Caki2 (cell line): ENCODE measurements around the gene RGS14. TPM values are rescaled to one million over a fixed set of nuclear protein-coding genes. Genes with fewer than 3 reads are reported as not detected.
"Not testable (repeated sequence)": the region's sequence is repeated elsewhere in the genome, so short reads cannot be mapped to it uniquely, and the experiment has no call there.

Source experiments
- DNase-seq: peaks from one replicate; pipeline ENCODE4 v3.0.0-alpha.2; 2015; ENCODE audit warnings: low read depth
- in situ Hi-C: cut with HindIII; loops from 2 replicates; pipeline ENCODE4 v1.10.0; 2016; ENCODE audit warnings: low sequenced_read_pairs, low pct_unique_long_range_greater_than_20kb, mixed read lengths
- total RNA-seq: library from RNA; depleted of rRNA; stranded (reverse); fragments of >200 nt; shearing (Covaris generic); gene quantifications from 2 replicates; pipeline ENCODE4 v1.2.3, GENCODE V29; 2014; ENCODE audit warnings: low replicate concordance

RGS14 gene
- total RNA-seq, 1 experiment from 2014 or later: 97.6 TPM

DNA sequence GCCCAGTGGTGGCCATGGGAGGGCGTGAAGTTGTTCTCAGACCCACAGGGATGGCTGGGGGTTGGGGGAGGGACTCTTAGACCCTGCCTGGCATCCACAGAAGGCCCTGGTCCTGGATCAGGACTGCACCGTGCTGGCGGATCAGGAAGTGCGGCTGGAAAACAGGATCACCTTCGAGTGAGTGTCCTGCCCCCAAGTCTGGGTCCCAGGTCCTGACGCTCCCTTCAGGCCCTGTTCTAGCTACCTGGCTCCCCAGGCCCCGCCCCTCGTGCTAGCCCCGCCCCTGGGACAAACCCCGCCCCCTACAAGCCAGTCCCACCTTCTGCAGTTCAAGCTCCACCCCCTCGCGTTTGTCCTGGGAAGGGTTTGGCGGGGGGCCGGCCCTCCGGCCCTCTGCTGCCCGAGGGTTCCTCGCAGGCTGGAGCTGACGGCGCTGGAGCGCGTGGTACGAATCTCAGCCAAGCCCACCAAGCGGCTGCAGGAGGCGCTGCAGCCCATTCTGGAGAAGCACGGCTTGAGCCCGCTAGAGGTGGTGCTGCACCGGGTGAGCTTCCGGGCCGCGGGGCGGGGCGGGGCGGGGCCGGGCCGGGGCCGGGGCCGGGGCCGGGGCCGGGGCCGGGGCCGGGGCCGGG, 12.9 kb downstream of the RGS14 start:
- peak; percentile 96 for DNase-seq
- in situ Hi-C loops: no loop called here

DNA sequence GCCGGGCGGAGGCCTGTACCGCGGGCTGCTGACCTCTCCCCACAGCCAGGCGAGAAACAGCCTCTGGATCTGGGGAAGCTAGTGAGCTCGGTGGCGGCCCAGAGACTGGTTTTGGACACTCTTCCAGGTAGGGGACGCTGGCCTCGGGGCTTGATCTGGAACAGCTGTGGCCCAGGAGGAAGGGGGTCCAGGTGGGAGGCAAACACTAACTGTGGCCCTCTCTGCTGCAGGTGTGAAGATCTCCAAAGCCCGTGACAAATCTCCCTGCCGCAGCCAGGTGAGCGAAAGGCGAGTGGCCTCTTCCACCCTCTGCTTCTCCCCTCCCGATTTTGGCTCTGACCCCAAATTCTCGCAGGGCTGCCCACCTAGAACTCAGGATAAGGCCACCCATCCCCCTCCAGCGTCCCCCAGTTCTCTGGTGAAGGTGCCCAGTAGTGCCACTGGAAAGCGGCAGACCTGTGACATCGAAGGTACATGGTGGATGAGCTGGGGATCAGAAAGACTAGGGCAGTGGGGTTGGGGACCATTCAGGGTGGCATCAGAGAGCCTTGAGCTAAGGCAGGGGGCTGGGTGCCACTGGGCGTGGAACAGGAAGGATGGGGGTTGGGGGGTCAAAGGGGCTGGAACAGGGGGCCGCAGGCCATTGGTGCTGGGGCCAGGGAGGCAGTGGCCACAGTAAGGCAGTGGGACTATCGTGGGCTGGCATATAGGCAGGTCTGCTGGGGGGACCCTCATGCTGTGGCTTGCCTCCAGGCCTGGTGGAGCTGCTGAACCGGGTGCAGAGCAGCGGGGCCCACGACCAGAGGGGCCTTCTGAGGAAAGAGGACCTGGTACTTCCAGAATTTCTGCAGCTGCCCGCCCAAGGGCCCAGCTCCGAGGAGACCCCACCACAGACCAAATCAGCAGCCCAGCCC, 13.7 kb downstream of the RGS14 start:
- in situ Hi-C loops: no loop called here

GRCh38 chr5:177372034-177372896, 14.5 kb downstream of the RGS14 start:
- no peak for DNase-seq
- in situ Hi-C loops: no loop called here

More for the DNA sequence above, 13.7 kb downstream of the RGS14 start:
- no peak for DNase-seq

- in situ Hi-C loops: no loop called here
- DNase-seq: no peak
Measured at GRCh38 chr5:177372910-177373309, 15.2 kb downstream of the RGS14 start.

DNA sequence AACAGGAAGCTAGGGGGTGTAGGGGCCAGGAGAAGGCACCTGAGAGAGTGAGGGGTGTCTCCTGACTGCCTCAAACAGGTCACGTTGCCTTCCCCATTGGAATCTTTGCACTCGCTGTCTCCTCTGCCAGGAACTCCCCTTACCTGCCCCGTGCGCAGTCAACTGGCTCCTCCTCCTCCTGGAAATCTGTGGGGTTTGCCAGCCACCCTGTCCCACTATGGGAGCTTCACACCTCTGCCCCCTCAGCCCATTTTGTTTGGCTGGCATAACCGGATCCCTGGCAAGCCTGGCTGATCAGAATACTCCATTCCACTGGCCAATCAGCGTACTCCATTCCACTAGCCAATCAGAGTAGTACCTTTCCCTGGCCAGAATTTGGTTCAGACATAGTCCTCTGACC, 16.1 kb downstream of the RGS14 start:
- in situ Hi-C loops: no loop called here
- no peak for DNase-seq

- in situ Hi-C loops: no loop called here
- no peak for DNase-seq
Measured at GRCh38 chr5:177374211-177374610, 16.5 kb downstream of the RGS14 start.

GRCh38 chr5:177375516-177375915, 17.8 kb downstream of the RGS14 start:
- DNase-seq, in situ Hi-C loops: not testable (repeated sequence)

DNA sequence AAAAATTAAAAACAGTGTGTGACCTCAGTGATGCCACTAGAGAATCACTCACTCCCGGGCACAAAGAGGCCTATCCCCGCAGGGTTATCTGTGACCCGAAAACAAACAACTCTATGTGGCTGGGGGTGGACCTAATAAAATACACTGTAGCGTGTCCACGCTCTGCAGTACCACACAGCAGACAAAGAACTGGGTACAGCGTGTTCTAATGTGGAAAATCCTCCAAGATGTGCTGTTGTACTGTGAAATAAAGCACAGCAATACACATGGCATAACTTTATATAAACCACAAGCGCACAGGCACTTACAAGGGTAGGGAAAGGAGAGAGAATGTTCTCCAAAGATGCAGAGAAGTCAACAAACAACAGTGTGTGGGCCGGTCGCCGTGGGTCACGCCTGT, 18.4 kb downstream of the RGS14 start:
- in situ Hi-C loops: no loop called here

GRCh38 chr5:177377851-177378776, 20.4 kb downstream of the RGS14 start:
- DNase-seq: no peak
- in situ Hi-C loops: no loop called here

More for the DNA sequence above, 18.4 kb downstream of the RGS14 start:
- no peak for DNase-seq

DNA sequence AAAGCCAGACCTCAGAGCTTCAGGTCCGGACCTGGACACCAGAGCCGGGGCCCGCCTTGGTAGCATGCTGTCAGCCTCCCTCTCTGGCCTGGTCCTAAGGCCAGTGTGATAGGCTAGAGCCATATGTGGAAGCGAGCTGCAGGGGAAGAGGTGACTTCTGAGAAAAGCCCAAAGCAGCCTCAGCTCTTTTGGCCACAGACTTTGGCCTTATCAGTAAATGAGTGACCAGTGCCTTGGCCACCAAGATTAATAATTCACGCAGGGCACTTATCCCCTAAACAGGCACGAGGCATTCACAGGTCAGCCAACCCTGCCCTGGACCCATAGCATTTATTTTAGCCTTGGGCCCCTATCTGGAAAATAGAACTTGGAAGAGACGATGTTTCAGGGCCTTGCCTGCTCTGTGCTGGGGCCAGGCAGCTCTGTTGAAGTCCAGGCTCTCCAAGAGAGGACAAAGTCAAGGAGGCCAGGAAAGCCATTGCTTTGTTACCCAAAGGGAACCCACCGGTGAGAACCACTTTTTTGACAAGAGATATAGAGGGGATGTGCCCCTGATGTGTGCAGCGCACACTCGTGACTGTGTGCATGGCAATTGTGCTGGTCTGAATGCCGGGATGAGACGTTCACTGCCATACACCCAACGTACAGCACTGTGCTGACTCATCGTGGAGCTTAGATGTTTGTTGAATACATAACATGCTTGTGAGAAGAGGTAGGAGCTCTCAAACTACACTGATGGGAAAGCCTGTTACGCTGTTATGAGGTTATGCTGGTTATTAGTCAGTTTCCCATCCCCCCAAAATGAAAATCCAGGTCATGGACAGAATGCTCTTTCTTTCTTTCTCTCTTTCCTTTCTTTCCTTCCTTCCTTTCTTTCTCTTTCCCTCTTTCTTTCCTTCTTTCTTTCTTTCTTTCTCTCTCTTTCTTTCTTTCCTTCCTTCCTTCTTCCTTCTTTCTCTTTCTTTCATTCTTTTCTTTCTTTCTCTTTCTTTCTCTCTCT, 21.5 kb downstream of the RGS14 start:
- in situ Hi-C loops: no loop called here

GRCh38 chr5:177380805-177381126, 23.0 kb downstream of the RGS14 start:
- in situ Hi-C loops: no loop called here
- DNase-seq: no peak

More for the DNA sequence above, 21.5 kb downstream of the RGS14 start:
- peak; percentile 93 for DNase-seq

GRCh38 chr5:177382423-177383029, 24.8 kb downstream of the RGS14 start:
- in situ Hi-C loops: no loop called here
- no peak for DNase-seq

- in situ Hi-C loops: no loop called here
- DNase-seq: no peak
Measured at GRCh38 chr5:177383181-177383580, 25.5 kb downstream of the RGS14 start.

DNA sequence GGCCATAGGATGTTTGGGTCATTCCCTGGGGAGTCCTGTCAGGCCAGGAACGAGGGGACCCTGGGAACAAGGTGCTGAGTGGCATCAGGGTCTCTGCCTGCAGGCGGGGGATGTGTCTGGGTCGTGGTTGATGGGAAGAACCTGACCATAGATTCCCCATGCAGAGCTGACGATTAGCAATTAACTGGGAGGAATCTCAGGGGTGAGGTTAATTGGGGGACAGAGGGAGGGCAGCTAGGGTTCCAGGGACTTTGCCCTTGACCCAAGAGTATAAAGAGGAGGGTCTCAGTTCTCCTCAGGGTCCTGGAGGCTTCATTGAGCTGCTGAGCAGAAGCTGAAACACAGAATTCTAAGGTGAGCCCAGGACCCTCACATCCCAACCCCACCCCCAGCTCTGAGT, 26.4 kb downstream of the RGS14 start, which contains the start of gene SLC34A1:
Gene SLC34A1, plus strand, starts transcription at position 301 of the 400 bp plus-strand sequence. CDS start 1,308 bp downstream, outside the sequence.
- in situ Hi-C loops: no loop called here
- DNase-seq: no peak

DNA sequence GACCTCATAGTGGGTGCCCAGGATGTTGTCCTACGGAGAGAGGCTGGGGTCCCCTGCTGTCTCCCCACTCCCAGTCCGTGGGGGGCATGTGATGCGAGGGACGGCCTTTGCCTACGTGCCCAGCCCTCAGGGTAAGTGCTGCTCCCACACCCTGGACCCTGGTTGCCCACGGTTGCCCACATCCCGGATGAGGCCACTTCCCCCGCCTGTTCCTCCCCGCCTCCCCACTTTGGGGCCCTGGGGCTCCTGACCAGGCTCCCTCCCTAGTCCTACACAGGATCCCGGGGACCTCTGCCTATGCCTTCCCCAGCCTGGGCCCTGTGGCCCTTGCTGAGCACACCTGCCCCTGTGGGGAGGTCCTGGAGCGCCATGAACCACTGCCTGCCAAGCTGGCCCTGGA, 28.0 kb downstream of the RGS14 start:
- in situ Hi-C loops: no loop called here
- no peak for DNase-seq

- DNase-seq: no peak
- in situ Hi-C loops: no loop called here
Measured at GRCh38 chr5:177386542-177386941, 28.8 kb downstream of the RGS14 start.
